GM12878 (cell line): Measurements from ENCODE around the gene COPB1. TPM values are rescaled to one million over a fixed set of nuclear protein-coding genes. Genes with fewer than 3 reads are reported as not detected.

Experiments
- ATAC-seq: fragments of 200-7000 bp; cut with Tn5 transposase; 3 replicates; pipeline ENCODE4 v1.9.1; 2020; ENCODE audit warnings: mild to moderate bottlenecking, moderate library complexity
- BruUV-seq: library from RNA; stranded (reverse); fragments of 400-500 nt; replicated peaks from 2 replicates; lab custom pipeline; 2021; lab: Mats Ljungman, UMichigan
- CTCF ChIA-PET: fragments of 300-600 bp; sonication (Branson Sonifier 250); formaldehyde crosslinking; extraction: SDS; loops from one replicate; lab custom pipeline; 2021; ENCODE audit warnings: inconsistent platforms; lab: Yijun Ruan, JAX
- POLR2A ChIA-PET: fragments of 350-600 bp; formaldehyde crosslinking; extraction: SDS; loops from one replicate; lab custom pipeline; 2021; ENCODE audit warnings: inconsistent platforms; lab: Charles Lee
- RAD21 ChIA-PET: fragments of 300-600 bp; sonication (Branson Sonifier 250); formaldehyde crosslinking; loops from one replicate; lab custom pipeline; 2023; ENCODE audit warnings: antibody characterized with exemption; ENCODE audit not compliant: unreplicated experiment; lab: Charles Lee
- SMC1A ChIA-PET: fragments of 300-600 bp; sonication (Branson Sonifier 250); formaldehyde crosslinking; loops from one replicate; lab custom pipeline; 2023; ENCODE audit not compliant: unreplicated experiment, uncharacterized antibody; lab: Charles Lee
- DNase-seq: peaks from one replicate; pipeline ENCODE4 v3.0.0-alpha.2; 2011; ENCODE audit warnings: low read depth, low spot score
- FAIRE-seq: peaks from 3 replicates; lab custom pipeline; 2011; peaks lifted over from hg19 to GRCh38; lab: Jason Lieb, UNC
- H2AFZ ChIP-seq: 2 replicates; pipeline ENCODE4 v1.6.0; 2011; ENCODE audit warnings: low read depth, low read length, control low read depth; ENCODE audit not compliant: control insufficient read depth
- H3K27ac ChIP-seq: 2 replicates; pipeline ENCODE4 v1.5.1; 2011; ENCODE audit warnings: control low read depth; ENCODE audit not compliant: control insufficient read depth, insufficient read depth
- H3K27me3 ChIP-seq, 2 experiments: replicated peaks in 1 of 2; 2 replicates each; pipeline versions ENCODE4 v1.6.0 to v1.6.1; 2011; ENCODE audit warnings: low read length in 1 of 2; ENCODE audit not compliant: control insufficient read depth in 2 of 2, insufficient read depth in 2 of 2
- H3K36me3 ChIP-seq, 2 experiments: 2 replicates each; pipeline ENCODE4 v1.5.1; 2011; ENCODE audit warnings: low read length in 1 of 2; ENCODE audit not compliant: control insufficient read depth in 2 of 2, insufficient read depth in 2 of 2
- H3K4me1 ChIP-seq: 2 replicates; pipeline ENCODE4 v1.6.1; 2011; ENCODE audit warnings: mild to moderate bottlenecking, low read length, moderate library complexity, mixed read lengths; ENCODE audit not compliant: control insufficient read depth, insufficient read depth
- H3K4me2 ChIP-seq: 2 replicates; pipeline ENCODE4 v1.6.0; 2011; ENCODE audit warnings: control low read depth; ENCODE audit not compliant: control insufficient read depth, insufficient read depth
- H3K4me3 ChIP-seq: fragments of 200-600 bp; sonication (generic); 2 replicates; pipeline ENCODE4 v1.5.1; 2016
- H3K79me2 ChIP-seq: 2 replicates; pipeline ENCODE4 v1.6.0; 2011; ENCODE audit warnings: low read length; ENCODE audit not compliant: control insufficient read depth, insufficient read depth
- H3K9ac ChIP-seq: 2 replicates; pipeline ENCODE4 v1.8.0; 2011; ENCODE audit warnings: low read length, control low read depth, mixed read lengths; ENCODE audit not compliant: control insufficient read depth, insufficient read depth
- H3K9me3 ChIP-seq: replicated peaks from 3 replicates; pipeline ENCODE4 v1.5.1; 2011; ENCODE audit warnings: mild to moderate bottlenecking, low read length; ENCODE audit not compliant: control insufficient read depth, insufficient read depth
- H4K20me1 ChIP-seq: 2 replicates; pipeline ENCODE4 v1.6.0; 2011; ENCODE audit not compliant: control insufficient read depth, insufficient read depth
- HSF1 ChIP-seq: fragments of 150-350 bp; IDR thresholded peaks from 2 replicates; pipeline ENCODE4 v1.6.1; 2014; ENCODE audit warnings: mild to moderate bottlenecking, low read depth, low read length
- POU2F2 ChIP-seq: IDR thresholded peaks from 3 replicates; pipeline ENCODE4 v1.6.1; 2011; ENCODE audit warnings: low read depth, mild to moderate bottlenecking, low read length, borderline replicate concordance
- SPI1 ChIP-seq: IDR thresholded peaks from 2 replicates; pipeline ENCODE4 v1.6.1; 2011; ENCODE audit warnings: low read depth, mild to moderate bottlenecking, low read length, moderate library complexity, borderline replicate concordance; ENCODE audit not compliant: insufficient read depth
- SUPT20H ChIP-seq: IDR thresholded peaks from 2 replicates; pipeline ENCODE4 v1.6.1; 2011; ENCODE audit warnings: low read depth, mild to moderate bottlenecking, low read length, moderate library complexity, borderline replicate concordance; ENCODE audit not compliant: control insufficient read depth
- TCF12 ChIP-seq: IDR thresholded peaks from 2 replicates; pipeline ENCODE4 v1.6.1; 2011; ENCODE audit warnings: low read depth, mild to moderate bottlenecking, low read length
- USF2 ChIP-seq: IDR thresholded peaks from 2 replicates; pipeline ENCODE4 v1.6.1; 2011; ENCODE audit warnings: low read depth, low read length, improper control_type of control experiment, borderline replicate concordance
- WRNIP1 ChIP-seq: IDR thresholded peaks from 2 replicates; pipeline ENCODE4 v1.6.1; 2011; ENCODE audit warnings: low read depth, low read length, improper control_type of control experiment, borderline replicate concordance
- WGBS: methylation state at CpG from one replicate; pipeline ENCODE4 v1.1.6; 2016; ENCODE audit warnings: low lambda C conversion rate; ENCODE audit not compliant: insufficient replicate concordance, insufficient coverage; ENCODE audit errors: missing lambda C conversion rate; 5-methylcytosine and 5-hydroxymethylcytosine counted together
- in situ Hi-C: fragments of 300-500 bp; cut with MboI; formaldehyde crosslinking; loops from 9 replicates; pipeline ENCODE4 v1.14.3; 2018; ENCODE audit warnings: mixed read lengths
- intact Hi-C: fragments of 100-400 bp; cut with micrococcal nuclease; formaldehyde crosslinking; loops from one replicate; pipeline ENCODE4 v1.14.2; 2022; ENCODE audit not compliant: unreplicated experiment
- polyA plus RNA-seq, 11 experiments: library from polyadenylated mRNA; depleted of rRNA in 4 of 11; unstranded in 6 of 11; stranded (reverse) in 5 of 11; fragments of >200 nt; fragmentation: Nextera tagmentation in 4 of 11; fragmentation: Illumina TruSeq in 1 of 11; extraction: Ambion mirVana in 4 of 11; extraction: Trizol in 1 of 11; gene quantifications; 1 replicate in 1 of 11; 2 replicates in 10 of 11; pipeline versions ENCODE4 v1.2.1 to v1.2.3, GENCODE V29; 2011 to 2016; ENCODE audit warnings: inconsistent platforms in 2 of 11, missing spikeins in 2 of 11, low read depth in 1 of 11
- total RNA-seq, 4 experiments: library from RNA; depleted of rRNA in 3 of 4; stranded (reverse); fragments of >200 nt in 3 of 4; fragmentation: Illumina TruSeq in 1 of 4; extraction: Trizol in 1 of 4; gene quantifications; 2 replicates each; pipeline versions ENCODE4 v1.2.1 to v1.2.3, GENCODE V29; 2013 to 2021

The COPB1 gene
- total and polyA plus RNA-seq, 10 of the 15 experiments (the other 5 are each of a cell fraction or from before 2014, with no cell fraction given), result 67.0 to 149 (median 109) TPM

- TF ChIP-seq USF2, result no peak
- 0 out of 2 replicates have a peak, but pooled peaks have one; percentile 52 for TF ChIP-seq WRNIP1
- TF ChIP-seq SUPT20H, result no peak
- no peak for TF ChIP-seq TCF12
- no peak for TF ChIP-seq POU2F2
- peak; percentile 51; the same call in 1 of the 2 replicates for TF ChIP-seq SPI1
- no peak for TF ChIP-seq HSF1
- intact Hi-C loops (no loop called here), in situ Hi-C loops (no loop called here)
- DNase-seq (no peak), ATAC-seq (peak; percentile 34), FAIRE-seq (no peak)
- Histone ChIP-seq H2AFZ (peak overlapping the region; percentile 82), H3K9me3 (no peaks in the 10 kb centered on the region), H3K27ac (peak overlapping the region; percentile 89), H3K27me3 (no peaks in the 10 kb centered on the region), H3K79me2 (peaks cover 36% of the 10 kb centered on the region), H3K4me1 (no peaks in the 10 kb centered on the region), H3K36me3 (peaks cover 0 to 3% of the 10 kb centered on the region in 2 experiments; a peak in 2 of 4 replicates), H3K4me2 (peak overlapping the region; percentile 94), H3K4me3 (peak overlapping the region; percentile 95), H3K9ac (peak overlapping the region; percentile 99), H4K20me1 (no peaks in the 10 kb centered on the region)
- WGBS, result 3% methylated on average over 10 of the region's 10 CpGs
- ChIA-PET RAD21 (interaction anchor here (2.9 kb wide), 1 partner anchor 19 kb away, joined by 21 read pairs; the partner anchor contains the start of gene COPB1), SMC1A (interaction anchor here (1.0 to 1.9 kb wide), 4 partner anchors 11 to 389 kb away, joined by 3 to 11 read pairs (median 4); partner anchors contain the start of gene COPB1), CTCF (interaction anchor here (1.4 kb wide), 1 partner anchor 26 kb away, joined by 3 read pairs; no protein-coding TSS in a partner anchor), POLR2A (interaction anchor here (2.3 kb wide), 1 partner anchor 20 kb away, joined by 34 read pairs; the partner anchor contains the start of gene COPB1)
- BruUV-seq, result no TSS peak
Observed at GRCh38 chr11:14519597-14519916, 19.9 kb upstream of the COPB1 start.
